IgD-negative memory B cell (primary cell): Measurements from ENCODE around the gene TALDO1. TPM values are rescaled to one million over a fixed set of nuclear protein-coding genes. Genes with fewer than 3 reads are reported as not detected.
A peak's percentile ranks its signal among the peaks of the same experiment; 100 is the strongest.

ENCODE experiments used
- H3K27ac Mint-ChIP-seq, 3 donors: one replicate each; pipeline ENCODE4 v1.8.0; 2020 to 2022; ENCODE audit warnings: mild to moderate bottlenecking in 3 of 3, mixed read lengths in 3 of 3, moderate library complexity in 1 of 3
- H3K27me3 Mint-ChIP-seq: one replicate; pipeline ENCODE4 v1.8.0; 2021; ENCODE audit warnings: mixed read lengths
- H3K36me3 Mint-ChIP-seq: one replicate; pipeline ENCODE4 v1.8.0; 2020; ENCODE audit warnings: mild to moderate bottlenecking, mixed read lengths
- H3K4me1 Mint-ChIP-seq, 3 donors: one replicate each; pipeline ENCODE4 v1.8.0; 2020 to 2022; ENCODE audit warnings: mixed read lengths in 3 of 3, mild to moderate bottlenecking in 1 of 3
- H3K4me3 Mint-ChIP-seq, 4 donors: one replicate each; pipeline ENCODE4 v1.8.0; 2020 to 2022; ENCODE audit warnings: mild to moderate bottlenecking in 4 of 4, mixed read lengths in 4 of 4, moderate library complexity in 3 of 4
- H3K9me3 Mint-ChIP-seq, 3 donors: one replicate each; pipeline ENCODE4 v1.8.0; 2020 to 2021; ENCODE audit warnings: mixed read lengths in 3 of 3, mild to moderate bottlenecking in 1 of 3
- polyA plus RNA-seq: library from polyadenylated mRNA; unstranded; fragments of 300-500 nt; fragmentation: Illumina TruSeq; gene quantifications from one replicate; pipeline ENCODE4 v1.2.3, GENCODE V29; 2021

TALDO1 gene
- polyA plus RNA-seq: 246 TPM

DNA sequence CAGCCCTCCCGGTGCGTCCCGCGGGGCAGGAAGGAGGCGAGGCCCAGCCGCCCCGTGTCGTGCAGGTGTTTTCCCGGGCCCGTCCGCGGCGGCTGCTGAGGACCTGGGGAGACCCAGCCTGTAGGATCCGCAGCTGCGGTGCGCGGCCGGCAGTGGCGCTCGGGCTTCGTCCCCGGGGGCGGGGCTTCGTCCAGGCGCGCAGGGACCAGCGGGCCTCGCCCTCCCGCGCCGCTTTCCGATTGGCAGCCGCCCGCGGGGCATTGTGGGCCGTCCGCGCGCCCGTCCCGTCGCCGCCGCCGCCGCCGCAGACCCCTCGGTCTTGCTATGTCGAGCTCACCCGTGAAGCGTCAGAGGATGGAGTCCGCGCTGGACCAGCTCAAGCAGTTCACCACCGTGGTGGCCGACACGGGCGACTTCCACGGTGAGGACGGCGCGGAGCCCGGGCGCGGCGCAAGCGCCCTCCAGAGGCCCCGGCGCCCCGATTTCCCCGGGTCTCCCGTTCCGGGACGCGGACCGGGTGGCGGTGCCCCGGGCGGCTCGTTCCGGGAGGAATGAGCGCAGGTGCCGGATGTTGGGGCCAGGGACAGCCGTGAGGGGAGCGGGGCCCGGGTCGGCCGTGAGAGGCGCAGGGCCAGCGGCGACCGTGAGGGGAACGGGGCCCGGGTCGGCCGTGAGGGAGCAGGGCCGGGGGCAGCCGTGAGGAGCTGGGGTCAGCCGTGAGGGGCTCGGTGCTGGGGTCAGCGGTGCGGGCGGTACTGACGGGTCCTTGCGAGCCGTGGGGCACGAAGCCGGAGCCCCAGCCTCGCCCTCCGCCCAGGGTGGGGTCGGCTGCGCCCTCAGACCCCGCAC lies at the start of gene TALDO1:
Gene TALDO1, plus strand, starts transcription at position 307 of the 849 bp plus-strand sequence. Its CDS starts 18 bp downstream, at position 325.
- Mint-ChIP-seq H3K36me3 (no peaks in the 10 kb centered on the region), H3K4me3 (peak within 1 kb of the TSS; percentile 85 to 97 (median 94)), H3K4me1 (peaks cover 12 to 21% (median 16%) of the 10 kb centered on the region in 3 donors), H3K27ac (peak within 1 kb of the TSS; percentile 47 to 89 (median 89)), H3K9me3 (no peaks in the 10 kb centered on the region), H3K27me3 (no peaks in the 10 kb centered on the region)

DNA sequence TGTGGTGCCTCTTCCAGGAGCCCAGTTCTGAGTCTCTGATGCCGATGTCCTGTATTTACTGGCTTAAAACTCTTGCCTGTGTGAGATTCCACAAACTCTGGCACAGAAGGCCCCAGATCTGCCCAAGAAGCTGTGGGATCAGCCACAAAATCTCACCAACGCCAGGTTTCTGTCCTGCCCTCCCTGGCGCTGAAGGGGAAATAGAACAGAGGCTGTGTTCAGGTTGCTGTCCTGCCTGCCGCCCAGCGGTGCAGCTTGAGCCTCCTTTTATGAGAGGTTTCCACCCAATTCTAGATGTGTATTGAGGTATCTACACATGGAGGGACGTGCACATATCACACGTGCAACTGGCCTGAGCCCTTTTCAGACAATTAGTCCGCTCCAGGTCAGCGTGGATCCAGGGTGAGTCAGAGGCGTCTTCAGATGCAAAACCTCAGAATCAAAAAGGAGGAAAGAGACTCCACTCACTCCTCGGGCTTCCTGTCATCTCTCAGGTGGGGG lies 49.4 kb upstream of the TALDO1 start:
- peak overlapping the region in 3 of 4 donors; percentile 28 to 90 (median 45) for H3K4me3 Mint-ChIP-seq
- peak overlapping the region in 2 of 3 donors; percentile 60 to 97 for H3K27ac Mint-ChIP-seq
- no peaks in the 10 kb centered on the region for H3K27me3 Mint-ChIP-seq
- peaks cover 22 to 35% (median 22%) of the 10 kb centered on the region in 3 donors for H3K4me1 Mint-ChIP-seq
- no peaks in the 10 kb centered on the region for H3K9me3 Mint-ChIP-seq
- no peaks in the 10 kb centered on the region for H3K36me3 Mint-ChIP-seq

DNA sequence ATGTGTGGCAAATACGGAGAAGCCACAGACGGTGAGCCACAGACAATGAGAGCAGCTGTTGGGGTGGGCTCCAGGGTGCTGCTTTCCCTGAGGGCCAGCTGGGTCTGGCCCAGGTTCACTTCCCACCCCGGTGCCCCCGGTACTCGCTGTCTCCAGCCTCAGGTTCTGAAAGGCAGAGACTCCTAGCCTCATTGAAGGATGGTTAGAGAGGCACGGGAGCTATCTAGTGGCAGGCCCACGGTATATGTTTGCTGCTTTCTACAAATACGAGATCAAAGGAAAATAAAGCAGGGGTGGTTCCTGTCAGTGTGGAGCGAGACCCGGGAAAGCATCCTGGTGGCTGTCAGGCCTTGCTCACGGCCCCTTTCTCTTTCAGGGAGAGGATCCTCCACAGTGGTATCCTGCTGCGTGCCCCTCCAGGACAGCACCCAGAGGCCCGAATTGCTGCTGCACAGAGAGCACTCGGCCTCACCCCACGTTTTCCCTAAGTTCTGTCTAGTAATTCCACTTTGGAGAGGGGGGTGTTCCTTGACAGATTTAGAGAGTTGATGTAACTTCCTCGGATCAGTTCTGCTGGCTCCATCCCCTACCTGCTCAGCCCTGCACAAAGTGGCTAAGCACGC lies 48.7 kb upstream of the TALDO1 start:
- peak overlapping the region in 1 of 4 donors; percentile 90 for H3K4me3 Mint-ChIP-seq
- no peaks in the 10 kb centered on the region for H3K9me3 Mint-ChIP-seq
- no peaks in the 10 kb centered on the region for H3K36me3 Mint-ChIP-seq
- H3K4me1 Mint-ChIP-seq: peaks cover 16 to 28% (median 16%) of the 10 kb centered on the region in 3 donors
- H3K27me3 Mint-ChIP-seq: no peaks in the 10 kb centered on the region
- peak overlapping the region in 1 of 3 donors; percentile 97 for H3K27ac Mint-ChIP-seq

DNA sequence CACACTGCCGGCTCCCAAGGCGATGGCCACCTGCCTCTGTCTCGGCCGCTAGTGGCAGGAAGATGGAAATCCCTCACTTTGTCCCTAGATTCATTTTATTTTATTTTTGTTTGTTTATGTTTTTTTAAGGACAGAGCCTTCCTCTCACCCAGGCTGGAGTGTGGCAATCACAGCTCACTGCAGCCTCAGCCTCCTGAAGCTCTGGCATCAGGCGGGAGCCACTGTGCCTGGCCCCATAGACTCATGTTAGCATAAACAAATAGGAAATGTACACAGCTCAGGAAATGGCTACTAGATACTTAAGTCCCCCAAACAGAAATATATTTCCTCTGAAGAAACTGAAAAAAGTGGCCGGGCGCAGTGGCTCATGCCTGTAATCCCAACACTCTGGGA lies 48.2 kb upstream of the TALDO1 start:
- no peaks in the 10 kb centered on the region for H3K36me3 Mint-ChIP-seq
- H3K27ac Mint-ChIP-seq: no peak overlapping the region
- H3K9me3 Mint-ChIP-seq: no peaks in the 10 kb centered on the region

DNA sequence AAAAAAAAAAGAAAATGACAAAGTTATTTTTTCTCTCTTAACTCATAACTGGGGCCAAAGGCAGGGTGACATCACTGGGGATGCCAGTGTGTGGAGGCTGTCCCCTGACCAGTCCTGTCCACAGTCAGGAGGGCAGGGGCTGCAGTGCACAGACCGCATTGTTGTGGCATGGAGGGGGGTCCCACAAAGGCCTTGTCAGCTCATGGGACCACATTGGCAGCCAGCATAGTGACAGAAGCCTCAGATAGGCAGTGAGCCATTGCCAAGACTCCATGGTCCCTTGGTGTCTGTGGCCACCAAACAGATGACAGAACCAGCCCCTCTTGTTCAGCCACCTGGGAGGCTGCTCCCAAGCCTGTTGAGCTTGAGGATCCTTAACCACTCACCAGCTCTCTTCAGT lies 47.5 kb upstream of the TALDO1 start:
- Mint-ChIP-seq H3K4me1 (peaks cover 15 to 26% (median 15%) of the 10 kb centered on the region in 3 donors), H3K36me3 (no peaks in the 10 kb centered on the region), H3K4me3 (peak overlapping the region in 1 of 4 donors; percentile 48), H3K27ac (no peak overlapping the region), H3K9me3 (no peaks in the 10 kb centered on the region), H3K27me3 (no peaks in the 10 kb centered on the region)

More for the DNA sequence above, 48.2 kb upstream of the TALDO1 start:
- no peaks in the 10 kb centered on the region for H3K27me3 Mint-ChIP-seq
- H3K4me1 Mint-ChIP-seq: peaks cover 15 to 26% (median 15%) of the 10 kb centered on the region in 3 donors
- H3K4me3 Mint-ChIP-seq: peak overlapping the region in 1 of 4 donors; percentile 23

DNA sequence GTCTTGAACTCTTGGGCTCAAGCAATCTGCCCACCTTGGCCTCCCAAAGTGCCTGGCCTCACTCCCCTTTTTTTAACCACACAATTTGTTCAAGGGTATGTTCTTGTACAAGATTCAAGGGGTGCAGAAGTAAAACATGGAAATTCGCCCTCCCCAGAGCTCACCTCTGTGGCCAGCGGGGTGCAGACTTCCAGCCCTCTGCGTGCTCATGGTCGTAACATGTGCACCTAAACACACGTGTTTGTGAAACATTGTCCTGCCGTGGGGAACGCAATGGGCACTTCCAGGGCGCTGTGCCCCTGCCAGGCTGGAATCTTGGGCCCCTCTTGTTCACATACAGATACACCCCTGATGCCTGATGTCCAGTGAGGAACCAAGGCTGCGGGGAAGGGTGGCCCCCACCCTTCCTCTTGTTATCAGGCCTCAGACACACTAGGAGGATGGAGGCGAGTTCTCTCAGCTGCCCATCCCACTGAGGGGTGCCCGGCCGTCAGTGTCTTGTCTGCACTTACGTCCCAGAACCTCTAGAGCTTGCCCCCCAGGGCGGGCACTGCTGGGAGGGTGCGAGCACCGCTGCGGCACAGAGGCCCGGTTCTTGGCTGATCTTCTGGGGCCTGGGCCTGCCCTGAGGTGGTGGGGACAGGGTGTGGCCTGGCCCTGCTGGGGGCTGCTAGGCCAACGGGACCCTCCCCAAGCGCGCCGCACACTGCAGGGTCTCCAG lies 45.4 kb upstream of the TALDO1 start:
- H3K27ac Mint-ChIP-seq: no peak overlapping the region
- H3K9me3 Mint-ChIP-seq: no peaks in the 10 kb centered on the region
- no peak overlapping the region for H3K4me3 Mint-ChIP-seq
- no peaks in the 10 kb centered on the region for H3K36me3 Mint-ChIP-seq
- peaks cover 11 to 15% (median 11%) of the 10 kb centered on the region in 3 donors for H3K4me1 Mint-ChIP-seq
- peaks cover 1% of the 10 kb centered on the region for H3K27me3 Mint-ChIP-seq

DNA sequence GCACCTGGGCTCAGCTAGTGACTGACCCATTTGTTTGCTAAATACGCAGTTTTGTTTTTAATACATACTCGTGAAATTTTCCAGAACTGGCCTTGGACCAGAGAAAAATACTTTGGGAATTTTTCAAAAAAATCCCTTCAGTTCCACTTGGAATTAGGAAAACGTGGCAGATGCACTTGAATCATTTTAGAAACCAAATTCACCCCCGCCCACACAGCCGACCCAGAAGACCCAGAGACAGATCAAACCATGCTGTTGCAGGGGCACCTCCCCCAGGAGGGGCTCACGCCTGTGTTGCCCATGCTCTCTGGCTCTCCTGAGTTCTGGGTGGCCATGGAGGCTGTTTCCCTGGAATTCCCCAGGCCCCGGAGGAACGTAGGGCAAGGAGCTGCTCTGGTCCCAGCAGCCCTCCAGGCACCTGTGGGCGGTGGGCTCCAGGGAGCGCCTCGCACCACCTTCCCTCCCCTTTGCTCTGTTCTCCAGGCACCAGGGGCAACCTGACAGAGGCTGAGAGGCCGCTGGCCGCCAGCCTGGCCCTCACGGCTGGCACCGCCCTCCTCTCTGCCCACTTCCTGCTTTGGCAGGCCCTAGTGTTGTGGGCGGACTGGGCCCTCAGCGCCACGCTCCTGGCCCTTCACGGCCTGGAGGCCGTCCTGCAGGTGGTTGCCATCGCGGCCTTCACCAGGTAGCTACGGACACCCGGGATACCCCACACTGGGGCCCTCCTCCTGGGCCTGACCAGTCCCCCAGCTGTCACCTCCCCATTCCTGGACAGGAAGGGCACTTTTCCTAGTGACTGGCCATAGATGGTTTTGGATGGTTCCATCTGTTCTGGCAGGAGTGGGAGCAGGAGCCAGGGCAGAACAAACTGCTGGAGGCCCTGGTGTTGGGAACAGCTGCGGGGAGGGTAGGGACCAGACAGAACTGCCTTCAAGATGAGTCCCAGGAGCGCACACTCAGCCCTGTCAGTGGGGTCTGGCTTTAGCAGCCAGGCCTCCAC lies 44.5 kb upstream of the TALDO1 start:
- peaks cover 4% of the 10 kb centered on the region for H3K27me3 Mint-ChIP-seq
- no peaks in the 10 kb centered on the region for H3K36me3 Mint-ChIP-seq
- no peaks in the 10 kb centered on the region for H3K9me3 Mint-ChIP-seq
- H3K4me1 Mint-ChIP-seq: peaks cover 4 to 7% (median 6%) of the 10 kb centered on the region in 3 donors
- H3K4me3 Mint-ChIP-seq: no peak overlapping the region
- H3K27ac Mint-ChIP-seq: peak overlapping the region in 1 of 3 donors; percentile 14

DNA sequence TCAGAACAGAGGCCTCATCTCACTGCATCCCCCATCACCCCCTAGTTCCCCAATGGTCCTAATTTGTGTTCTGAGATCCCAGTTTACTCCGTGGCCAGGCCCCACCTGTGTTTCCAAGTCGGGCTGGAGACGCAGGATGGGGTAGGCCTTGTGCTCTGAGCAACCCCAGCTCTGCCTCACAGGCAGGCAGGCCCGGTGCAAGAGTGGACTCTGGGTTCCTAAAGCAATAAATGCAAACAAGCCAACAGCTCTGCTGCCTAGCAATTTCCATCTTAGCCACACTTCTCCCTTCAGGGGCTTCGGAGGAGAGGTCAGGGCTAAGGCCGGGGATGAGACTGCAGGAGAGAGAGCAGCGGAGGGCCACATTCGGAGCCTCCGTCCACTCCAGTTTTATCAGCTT lies 43.8 kb upstream of the TALDO1 start:
- Mint-ChIP-seq H3K4me1 (peaks cover 1 to 5% (median 4%) of the 10 kb centered on the region in 3 donors), H3K36me3 (no peaks in the 10 kb centered on the region), H3K27ac (no peak overlapping the region)

DNA sequence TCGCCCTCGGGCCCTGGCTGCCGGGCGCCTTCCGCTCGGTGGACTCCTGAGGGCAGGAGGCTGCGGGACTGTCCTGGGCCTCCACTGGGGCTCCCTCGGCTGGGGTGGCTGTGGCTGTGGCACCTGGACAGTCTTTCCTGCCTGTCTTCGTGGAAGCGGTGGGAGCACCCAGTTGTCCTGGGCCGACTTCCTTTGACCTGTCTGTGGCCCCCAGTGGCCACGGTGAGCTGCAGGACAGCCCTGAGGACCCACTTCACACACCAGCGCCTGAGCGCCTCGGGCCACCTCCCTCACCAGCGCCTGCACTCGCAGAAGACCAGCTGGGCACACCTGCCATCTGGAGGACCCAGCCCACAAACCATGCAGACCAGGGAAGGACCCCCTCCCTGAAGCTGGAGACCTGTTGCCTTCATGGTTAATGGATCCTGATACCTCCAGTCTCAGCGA lies 43.0 kb upstream of the TALDO1 start:
- H3K36me3 Mint-ChIP-seq: no peaks in the 10 kb centered on the region
- no peaks in the 10 kb centered on the region for H3K9me3 Mint-ChIP-seq
- no peak overlapping the region for H3K4me3 Mint-ChIP-seq
- H3K27me3 Mint-ChIP-seq: peaks cover 7% of the 10 kb centered on the region
- H3K27ac Mint-ChIP-seq: no peak overlapping the region
- peaks cover 1 to 5% (median 4%) of the 10 kb centered on the region in 3 donors for H3K4me1 Mint-ChIP-seq

More for the DNA sequence above, 43.8 kb upstream of the TALDO1 start:
- H3K27me3 Mint-ChIP-seq: peaks cover 7% of the 10 kb centered on the region
- no peaks in the 10 kb centered on the region for H3K9me3 Mint-ChIP-seq
- H3K4me3 Mint-ChIP-seq: no peak overlapping the region

DNA sequence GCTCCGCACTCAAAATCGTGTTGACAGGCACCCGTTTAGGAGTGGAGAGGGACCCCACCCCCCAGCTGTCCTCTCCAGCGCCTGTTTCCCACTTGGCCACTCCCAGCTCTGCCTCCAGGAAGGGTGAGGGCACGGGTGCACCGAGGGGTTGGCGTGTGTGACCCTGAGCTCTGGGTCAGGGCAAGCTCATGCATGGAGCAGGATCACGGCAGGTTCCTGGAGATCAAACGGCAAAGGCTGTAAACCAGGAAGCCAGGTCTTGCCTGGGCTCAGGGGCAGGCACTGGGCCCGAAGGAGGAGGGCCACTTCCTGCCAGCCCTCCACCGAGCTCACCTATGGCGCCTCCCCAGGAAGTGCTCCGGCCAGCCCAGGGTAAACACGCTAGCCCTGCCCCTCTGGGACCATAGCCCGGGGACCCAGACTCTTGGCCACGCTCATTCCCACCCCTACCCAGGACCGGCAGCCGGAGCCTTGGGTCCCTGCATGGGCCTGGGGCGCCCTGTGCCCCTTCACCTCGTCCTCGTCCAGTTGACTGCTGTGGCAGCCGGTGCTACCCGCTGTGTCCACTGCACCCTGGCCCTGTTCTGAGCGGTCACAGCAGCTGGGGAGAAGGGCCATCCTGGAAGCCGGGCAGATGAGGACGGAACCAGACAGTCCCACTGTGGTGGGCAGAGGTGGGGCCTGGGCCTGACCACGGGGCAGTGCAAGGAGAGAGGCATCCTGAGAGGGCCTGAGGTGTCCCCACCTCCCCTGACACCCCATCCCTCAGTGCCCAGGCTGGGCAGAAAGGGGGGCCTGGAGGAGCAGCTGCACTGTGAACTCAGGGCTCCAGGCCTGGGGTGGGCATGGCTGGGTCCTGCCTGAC lies 42.3 kb upstream of the TALDO1 start:
- Mint-ChIP-seq H3K27me3 (peaks cover 10% of the 10 kb centered on the region), H3K4me1 (peaks cover 1 to 4% (median 3%) of the 10 kb centered on the region in 3 donors), H3K9me3 (no peaks in the 10 kb centered on the region), H3K36me3 (no peaks in the 10 kb centered on the region), H3K27ac (no peak overlapping the region), H3K4me3 (no peak overlapping the region)

DNA sequence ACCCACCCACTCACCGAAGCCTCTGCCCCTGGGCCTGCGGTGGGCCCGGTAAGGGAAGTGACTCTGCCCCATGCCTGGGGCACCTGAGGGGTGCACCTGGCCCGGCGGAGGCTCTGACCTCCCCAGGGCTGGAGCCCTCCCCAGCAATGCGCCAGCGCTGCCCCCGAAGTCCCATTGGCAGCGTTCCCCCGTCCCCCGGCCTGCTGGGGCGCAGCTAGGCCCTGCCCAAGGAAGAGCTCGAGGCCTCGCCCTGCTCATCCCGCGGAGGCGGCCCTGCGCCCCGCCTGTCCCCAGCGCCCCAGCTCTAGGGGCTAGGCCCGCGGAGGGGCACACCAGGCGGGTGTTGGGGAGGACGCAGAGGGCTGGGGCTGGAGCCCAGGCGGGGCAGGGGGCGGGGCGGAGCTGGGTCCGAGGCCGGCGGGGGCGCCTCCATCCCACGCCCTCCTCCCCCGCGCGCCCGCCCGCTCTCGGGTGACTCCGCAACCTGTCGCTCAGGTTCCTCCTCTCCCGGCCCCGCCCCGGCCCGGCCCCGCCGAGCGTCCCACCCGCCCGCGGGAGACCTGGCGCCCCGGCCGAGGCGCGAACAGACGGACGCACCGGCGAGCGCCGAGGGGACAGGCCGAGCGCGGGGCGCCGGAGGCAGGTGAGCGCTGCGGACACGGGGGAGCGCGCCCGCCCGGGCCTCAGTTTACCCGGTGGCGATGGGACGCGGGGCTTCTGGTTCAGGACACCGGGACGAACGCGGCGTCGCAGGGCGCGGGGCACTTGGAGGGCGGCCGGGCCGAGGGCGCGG lies 41.4 kb upstream of the TALDO1 start, which contains the start of gene EPS8L2:
Gene EPS8L2, plus strand, starts transcription at position 586 of the 793 bp plus-strand sequence. CDS start 3,177 bp downstream, outside the sequence.
- Mint-ChIP-seq H3K36me3 (no peaks in the 10 kb centered on the region), H3K27me3 (peaks cover 16% of the 10 kb centered on the region), H3K4me1 (peaks cover 0 to 5% (median 4%) of the 10 kb centered on the region in 3 donors), H3K4me3 (peak within 1 kb of the TSS in 1 of 4 donors; percentile 32), H3K27ac (no peak within 1 kb of the TSS), H3K9me3 (no peaks in the 10 kb centered on the region)

DNA sequence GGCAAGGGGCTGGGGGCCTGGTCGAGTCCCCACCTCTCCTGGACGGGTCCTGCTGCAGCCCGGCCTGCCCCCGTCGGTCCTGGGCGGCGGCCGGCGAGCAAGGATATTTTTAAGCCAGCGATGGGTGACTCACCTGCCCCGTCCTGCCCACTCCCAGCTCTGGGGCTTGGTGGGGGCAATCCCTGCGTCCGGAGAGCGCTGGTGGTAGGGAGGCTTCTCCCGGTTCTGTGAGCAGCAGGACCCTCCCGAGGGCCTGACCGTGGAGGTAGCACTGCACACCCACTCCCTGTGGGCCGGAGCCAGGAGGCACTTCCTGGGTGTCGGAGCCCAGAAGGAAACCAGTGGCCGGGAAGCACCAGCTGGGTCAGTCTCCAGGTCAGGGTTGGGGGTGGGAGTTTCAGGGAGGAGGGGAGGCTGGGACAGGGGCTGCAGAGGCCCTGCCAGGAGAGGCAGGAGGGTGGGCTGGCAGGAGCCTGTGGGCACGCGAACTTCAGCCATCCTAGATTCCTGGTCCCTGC lies 40.8 kb upstream of the TALDO1 start:
- Mint-ChIP-seq H3K27me3 (peaks cover 16% of the 10 kb centered on the region), H3K4me1 (peaks cover 0 to 9% (median 8%) of the 10 kb centered on the region in 3 donors), H3K4me3 (peak overlapping the region in 1 of 4 donors; percentile 32), H3K9me3 (no peaks in the 10 kb centered on the region), H3K27ac (no peak overlapping the region), H3K36me3 (no peaks in the 10 kb centered on the region)
